Thoracic aorta endothelial cell (primary cell): ENCODE results near the gene DMP1. TPM values are rescaled to one million over a fixed set of nuclear protein-coding genes. Genes with fewer than 3 reads are reported as not detected.

Experiments used
- total RNA-seq: library from RNA; depleted of rRNA; stranded (reverse); fragments of >200 nt; gene quantifications from 2 replicates; pipeline ENCODE4 v1.2.3, GENCODE V29; 2012

Gene DMP1, protein sequence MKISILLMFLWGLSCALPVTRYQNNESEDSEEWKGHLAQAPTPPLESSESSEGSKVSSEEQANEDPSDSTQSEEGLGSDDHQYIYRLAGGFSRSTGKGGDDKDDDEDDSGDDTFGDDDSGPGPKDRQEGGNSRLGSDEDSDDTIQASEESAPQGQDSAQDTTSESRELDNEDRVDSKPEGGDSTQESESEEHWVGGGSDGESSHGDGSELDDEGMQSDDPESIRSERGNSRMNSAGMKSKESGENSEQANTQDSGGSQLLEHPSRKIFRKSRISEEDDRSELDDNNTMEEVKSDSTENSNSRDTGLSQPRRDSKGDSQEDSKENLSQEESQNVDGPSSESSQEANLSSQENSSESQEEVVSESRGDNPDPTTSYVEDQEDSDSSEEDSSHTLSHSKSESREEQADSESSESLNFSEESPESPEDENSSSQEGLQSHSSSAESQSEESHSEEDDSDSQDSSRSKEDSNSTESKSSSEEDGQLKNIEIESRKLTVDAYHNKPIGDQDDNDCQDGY
- total RNA-seq = not detected in 2 replicates

DNA sequence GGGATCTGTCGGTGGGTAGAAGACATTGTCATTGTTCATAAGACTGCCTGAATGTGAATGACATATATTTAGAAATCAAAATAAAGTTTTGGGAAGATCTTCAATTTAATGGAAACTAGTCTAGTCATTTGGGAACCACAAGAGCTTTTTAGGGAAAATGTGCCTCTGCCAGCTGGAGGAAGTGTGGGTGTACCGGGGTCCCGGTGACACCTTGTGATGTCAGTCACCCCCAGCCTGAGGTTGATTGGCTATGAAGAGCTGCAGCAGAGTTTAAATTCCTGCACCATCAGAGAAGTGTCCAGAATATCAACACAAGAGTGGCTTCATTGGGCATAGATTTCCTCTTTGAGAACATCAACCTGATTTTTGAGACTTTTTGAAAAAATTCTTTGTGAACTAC, at the start of gene DMP1:
Gene DMP1, plus strand, starts transcription at position 301 of the 400 bp plus-strand sequence. CDS start 6,213 bp downstream, outside the sequence.

DNA sequence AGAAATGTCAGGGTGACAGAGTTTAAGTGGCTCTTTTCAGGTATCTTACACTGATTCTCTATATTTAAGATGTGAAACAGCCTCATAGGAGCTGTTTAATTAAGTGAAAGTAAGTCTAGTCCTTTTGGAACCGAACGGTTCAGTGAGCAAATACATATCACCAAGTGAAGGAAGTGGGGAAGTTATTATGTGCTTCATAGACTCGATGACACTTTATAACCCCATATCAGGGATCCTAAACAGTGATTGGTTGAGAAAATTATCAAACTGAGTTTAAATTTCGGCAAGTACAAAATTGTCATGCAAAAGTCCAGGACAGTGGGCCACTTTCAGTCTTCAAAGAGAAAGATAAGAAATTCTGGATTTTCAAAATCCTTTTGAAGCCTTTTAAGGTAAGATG, 41.9 kb upstream of the DMP1 start, which contains the start of gene DSPP:
Gene DSPP, plus strand, starts transcription at position 301 of the 400 bp plus-strand sequence. CDS start 2,380 bp downstream, outside the sequence.

Other genes starting within 250 kb of the DMP1 start
- 18.0 and 21.0 TPM in 2 replicates for gene NUDT9, start 227.7 kb upstream of the DMP1 start, total RNA-seq
- gene SPARCL1, start 120.9 kb upstream of the DMP1 start, total RNA-seq = 0.22 TPM in 1 of 2 replicates, not detected in the other
- gene DSPP, start 41.8 kb upstream of the DMP1 start, total RNA-seq = not detected in 2 replicates
- gene IBSP, start 149.3 kb downstream of the DMP1 start, total RNA-seq = not detected in 2 replicates
- not detected in 2 replicates for gene MEPE, start 182.7 kb downstream of the DMP1 start, total RNA-seq